ENCODE measurements around the gene ILKAP. TPM values are rescaled to one million over a fixed set of nuclear protein-coding genes. Genes with fewer than 3 reads are reported as not detected.
"Not testable (repeated sequence)": the region's sequence is repeated elsewhere in the genome, so short reads cannot be mapped to it uniquely, and the experiment has no call there.

The ILKAP gene
- total RNA-seq, 2 donors from 2014 or later: 33.6 to 53.6 TPM

DNA sequence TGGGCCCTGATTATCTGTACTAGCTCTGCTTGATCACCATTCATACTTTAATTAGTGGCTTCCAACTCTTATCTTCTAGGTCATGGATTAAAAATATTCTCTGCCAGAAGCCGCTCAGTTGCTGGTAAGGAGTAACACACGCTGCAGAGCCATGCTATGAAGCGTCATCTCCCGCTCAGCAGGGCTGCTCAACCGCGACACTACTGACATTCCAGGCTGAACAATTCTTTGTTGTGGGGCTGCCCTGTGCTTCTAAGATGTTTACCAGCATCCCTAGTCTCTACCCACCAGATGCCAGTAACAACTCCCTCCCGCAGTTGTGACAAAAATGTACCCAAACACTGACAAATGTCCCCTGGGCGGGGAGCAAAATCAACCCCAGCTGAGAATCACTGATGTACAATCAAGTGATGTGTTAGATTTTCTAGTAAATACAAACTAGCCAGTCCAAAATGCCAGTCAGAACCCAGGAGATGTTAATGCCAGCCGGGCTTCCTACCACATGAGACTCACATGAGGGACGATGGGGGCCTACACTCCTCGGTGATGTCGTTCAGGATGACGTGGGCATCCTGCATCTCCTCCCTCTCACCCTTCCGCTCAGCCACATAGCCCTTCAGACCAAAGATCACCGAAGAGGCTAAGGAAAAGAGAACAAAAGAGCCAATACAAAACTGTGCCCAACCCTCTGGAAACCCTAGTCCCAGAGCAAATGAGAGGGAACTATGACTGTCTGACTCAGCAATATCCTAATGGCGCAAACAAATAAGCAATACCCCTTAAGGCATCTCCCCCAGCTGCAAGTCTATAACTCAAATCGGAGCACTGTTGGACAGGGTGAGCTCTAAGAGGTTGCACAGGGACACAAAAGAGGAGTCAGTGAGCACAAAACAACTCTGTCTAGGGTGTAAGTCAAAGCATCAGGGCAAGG, 15.6 kb downstream of the ILKAP start:
- no peaks in the 10 kb centered on the region for H3K9me3 Mint-ChIP-seq
- peaks cover 100% of the 10 kb centered on the region for H3K36me3 Mint-ChIP-seq (ENCODE audit: low read depth)
- H3K27me3 Mint-ChIP-seq: no peaks in the 10 kb centered on the region
- no peak for ATAC-seq (replicated peaks)
- H3K4me3 Mint-ChIP-seq: no peak overlapping the region
- H3K27ac Mint-ChIP-seq: peak overlapping the region; percentile 65
- H3K4me1 Mint-ChIP-seq: no peaks in the 10 kb centered on the region

DNA sequence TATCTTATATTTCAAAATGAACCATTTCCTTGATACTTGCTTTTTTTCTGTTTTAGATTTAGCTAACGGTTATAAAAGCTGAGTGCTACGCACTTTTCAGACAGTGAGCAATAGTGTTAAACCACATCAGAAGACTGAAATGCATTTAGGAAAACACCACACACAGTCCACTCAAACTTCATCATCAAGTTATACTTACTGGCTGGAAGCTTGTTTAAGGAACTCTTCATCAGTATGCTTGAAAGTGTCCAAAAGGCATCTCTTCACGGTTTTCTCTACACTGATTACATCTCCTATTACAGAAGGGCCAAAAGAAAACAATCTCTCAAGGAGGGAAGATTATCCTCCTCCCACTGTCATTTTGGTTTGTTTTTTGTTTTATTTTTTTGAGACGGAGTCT, 19.7 kb downstream of the ILKAP start:
- peak; percentile 71 for ATAC-seq (replicated peaks)
- H3K36me3 Mint-ChIP-seq (ENCODE audit: low read depth): peaks cover 100% of the 10 kb centered on the region
- no peak overlapping the region for H3K4me3 Mint-ChIP-seq

DNA sequence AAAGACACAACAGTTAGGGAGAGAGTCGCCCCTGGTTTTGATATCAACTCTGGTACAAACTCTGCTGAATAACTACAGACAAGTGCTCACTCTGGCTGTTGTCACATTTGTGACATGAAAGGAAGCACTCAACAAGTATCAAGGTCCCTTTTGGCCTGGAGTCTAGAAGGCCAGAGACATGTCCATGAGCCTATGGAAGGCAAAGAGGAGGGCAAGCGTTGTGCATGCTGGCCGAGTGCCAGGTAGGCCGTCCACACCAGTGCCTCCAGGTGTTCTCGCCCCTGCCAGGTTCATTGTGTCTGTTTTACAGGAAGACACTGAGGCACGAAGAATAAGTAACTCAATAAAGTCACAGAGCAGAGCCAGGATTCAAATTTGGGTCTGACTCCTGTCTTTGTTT, 21.1 kb downstream of the ILKAP start:
- H3K27ac Mint-ChIP-seq: no peak overlapping the region
- peaks cover 100% of the 10 kb centered on the region for H3K36me3 Mint-ChIP-seq (ENCODE audit: low read depth)
- H3K4me1 Mint-ChIP-seq: no peaks in the 10 kb centered on the region
- no peaks in the 10 kb centered on the region for H3K27me3 Mint-ChIP-seq
- H3K4me3 Mint-ChIP-seq: no peak overlapping the region
- no peaks in the 10 kb centered on the region for H3K9me3 Mint-ChIP-seq
- ATAC-seq (replicated peaks): no peak

More for the DNA sequence above, 19.7 kb downstream of the ILKAP start:
- H3K9me3 Mint-ChIP-seq: no peaks in the 10 kb centered on the region
- no peaks in the 10 kb centered on the region for H3K27me3 Mint-ChIP-seq
- no peaks in the 10 kb centered on the region for H3K4me1 Mint-ChIP-seq
- peak overlapping the region; percentile 21 for H3K27ac Mint-ChIP-seq

DNA sequence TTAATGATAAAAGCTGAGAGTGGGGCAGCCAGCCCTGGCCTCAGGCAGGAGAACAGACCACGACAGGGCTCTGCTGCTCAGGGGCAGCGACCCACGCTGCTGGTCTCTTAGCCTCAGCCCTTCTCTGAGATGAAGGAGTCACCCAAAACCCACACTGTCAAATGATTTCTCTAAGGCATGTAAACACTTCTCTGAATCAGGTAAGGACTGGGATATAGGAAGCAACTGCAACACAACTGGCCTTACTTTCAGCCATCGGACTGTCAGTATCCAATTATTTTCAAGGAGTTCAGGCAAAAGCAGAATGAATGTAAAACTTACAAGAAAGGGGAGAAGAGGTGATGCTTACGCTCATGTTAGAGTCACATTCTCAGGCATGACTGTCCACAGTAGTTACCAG, 22.9 kb downstream of the ILKAP start:
- no peak overlapping the region for H3K4me3 Mint-ChIP-seq
- H3K4me1 Mint-ChIP-seq: no peaks in the 10 kb centered on the region
- no peak for ATAC-seq (replicated peaks)
- no peaks in the 10 kb centered on the region for H3K27me3 Mint-ChIP-seq
- H3K27ac Mint-ChIP-seq: no peak overlapping the region
- no peaks in the 10 kb centered on the region for H3K9me3 Mint-ChIP-seq
- peaks cover 100% of the 10 kb centered on the region for H3K36me3 Mint-ChIP-seq (ENCODE audit: low read depth)

DNA sequence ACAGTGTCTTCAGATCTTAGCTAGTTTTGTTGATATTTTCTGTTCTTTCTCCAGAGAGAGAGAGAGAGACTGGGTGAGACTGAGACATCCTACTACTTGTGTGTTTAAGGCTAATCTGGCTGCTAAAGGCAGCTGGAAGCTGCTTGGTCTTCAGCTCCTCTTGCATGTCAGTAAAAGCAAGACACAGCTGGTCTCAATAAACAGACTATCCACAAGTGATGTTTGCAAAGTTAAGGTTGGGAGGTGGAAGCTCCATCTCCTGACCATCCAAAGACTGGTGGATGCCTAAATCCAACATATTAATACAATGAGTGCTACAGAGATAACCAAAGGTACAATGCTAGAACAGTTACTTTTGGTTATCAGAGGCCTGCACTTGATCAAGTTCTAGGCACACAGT, 26.9 kb downstream of the ILKAP start:
- ATAC-seq (replicated peaks): no peak
- peaks cover 100% of the 10 kb centered on the region for H3K36me3 Mint-ChIP-seq (ENCODE audit: low read depth)
- H3K9me3 Mint-ChIP-seq: no peaks in the 10 kb centered on the region
- no peak overlapping the region for H3K4me3 Mint-ChIP-seq
- H3K4me1 Mint-ChIP-seq: no peaks in the 10 kb centered on the region
- H3K27me3 Mint-ChIP-seq: no peaks in the 10 kb centered on the region
- peak overlapping the region; percentile 41 for H3K27ac Mint-ChIP-seq

DNA sequence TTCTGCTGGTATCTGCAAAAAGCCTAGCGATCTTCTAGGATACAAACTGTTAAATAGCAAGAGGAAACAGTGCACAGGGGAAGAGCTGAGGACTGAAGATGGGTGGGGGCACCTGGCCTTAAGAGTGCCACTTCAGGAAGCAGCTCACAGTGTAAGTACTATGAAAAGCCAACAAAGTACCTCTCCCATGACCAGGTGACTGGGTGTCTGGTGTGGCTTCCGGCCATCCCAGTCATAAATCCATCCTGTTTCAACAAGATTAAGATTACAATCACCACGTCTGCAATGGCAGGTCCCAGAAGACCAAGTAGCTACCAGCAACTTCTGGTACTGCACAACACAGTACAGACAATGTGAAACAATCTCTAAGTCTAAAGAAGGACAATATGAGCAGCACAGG, 28.8 kb downstream of the ILKAP start:
- Mint-ChIP-seq H3K36me3 (ENCODE audit: low read depth) (peaks cover 100% of the 10 kb centered on the region), H3K27me3 (no peaks in the 10 kb centered on the region), H3K4me3 (no peak overlapping the region), H3K9me3 (no peaks in the 10 kb centered on the region), H3K27ac (no peak overlapping the region), H3K4me1 (no peaks in the 10 kb centered on the region)
- ATAC-seq (replicated peaks): no peak

DNA sequence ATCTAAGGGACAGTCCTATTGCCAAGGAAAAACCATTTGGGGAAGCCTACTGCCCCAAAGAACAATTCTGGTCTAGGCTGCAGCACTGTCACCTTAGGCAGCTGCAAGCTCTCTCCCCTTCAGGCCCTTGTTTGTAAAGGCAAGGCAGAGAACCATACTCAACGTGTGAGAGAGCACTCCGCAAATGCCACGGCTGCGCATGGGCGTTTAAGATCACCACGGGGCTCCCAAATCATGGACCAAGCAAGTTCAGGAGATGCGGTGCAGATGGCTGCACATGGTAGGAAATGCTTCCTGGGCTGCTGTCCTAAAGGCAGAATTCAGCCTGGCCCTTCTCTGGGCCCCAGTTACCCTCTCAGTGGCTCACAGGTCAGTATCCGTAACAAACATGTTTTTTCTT, 29.2 kb downstream of the ILKAP start:
- Mint-ChIP-seq H3K36me3 (ENCODE audit: low read depth) (peaks cover 100% of the 10 kb centered on the region), H3K4me1 (no peaks in the 10 kb centered on the region), H3K9me3 (no peaks in the 10 kb centered on the region), H3K27me3 (no peaks in the 10 kb centered on the region), H3K4me3 (no peak overlapping the region), H3K27ac (no peak overlapping the region)
- no peak for ATAC-seq (replicated peaks)

DNA sequence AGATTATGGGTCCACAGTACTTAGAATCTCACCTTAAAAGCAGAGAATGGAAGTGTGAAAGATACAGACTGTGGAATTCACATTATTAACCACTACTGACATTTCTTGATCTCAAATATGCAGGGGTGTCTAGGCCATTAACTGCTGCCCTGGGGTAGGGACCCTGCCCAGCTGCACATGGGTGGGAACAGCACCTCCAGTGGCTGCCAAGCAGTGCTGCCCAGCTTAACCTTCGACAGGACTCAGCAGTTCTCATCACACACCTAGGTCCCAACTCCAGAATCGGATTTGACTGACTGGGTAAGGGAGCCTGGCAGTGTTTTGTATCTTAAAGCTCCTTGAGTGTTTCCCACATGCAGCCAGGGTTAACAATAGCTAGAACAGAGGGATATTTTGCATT, 29.8 kb downstream of the ILKAP start:
- no peaks in the 10 kb centered on the region for H3K4me1 Mint-ChIP-seq
- H3K36me3 Mint-ChIP-seq (ENCODE audit: low read depth): peaks cover 100% of the 10 kb centered on the region
- H3K9me3 Mint-ChIP-seq: no peaks in the 10 kb centered on the region
- no peak for ATAC-seq (replicated peaks)
- H3K27ac Mint-ChIP-seq: no peak overlapping the region
- no peaks in the 10 kb centered on the region for H3K27me3 Mint-ChIP-seq
- no peak overlapping the region for H3K4me3 Mint-ChIP-seq

DNA sequence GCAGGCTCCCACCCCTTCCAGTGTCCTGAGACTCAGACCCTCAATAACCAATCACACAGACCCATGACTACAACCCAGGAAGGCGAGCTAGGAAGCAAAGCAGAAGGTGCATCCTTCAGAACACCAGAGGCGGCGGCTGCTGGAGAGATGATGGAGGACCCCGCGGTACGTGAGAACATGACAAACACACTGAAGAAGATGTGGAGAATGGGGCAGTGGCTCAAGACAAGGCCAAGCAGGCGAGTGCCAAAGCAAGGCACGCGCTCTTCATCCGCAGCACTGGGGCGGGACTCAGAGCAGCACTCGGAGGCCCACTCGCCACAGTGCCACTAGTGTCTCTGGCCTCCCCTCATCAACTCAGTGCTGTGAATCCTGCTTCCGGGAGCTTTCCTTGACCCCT, 31.1 kb downstream of the ILKAP start:
- Mint-ChIP-seq H3K9me3 (no peaks in the 10 kb centered on the region), H3K27me3 (no peaks in the 10 kb centered on the region), H3K36me3 (ENCODE audit: low read depth) (peaks cover 91% of the 10 kb centered on the region), H3K27ac (peak overlapping the region; percentile 28), H3K4me3 (no peak overlapping the region), H3K4me1 (no peaks in the 10 kb centered on the region)
- no peak for ATAC-seq (replicated peaks)

DNA sequence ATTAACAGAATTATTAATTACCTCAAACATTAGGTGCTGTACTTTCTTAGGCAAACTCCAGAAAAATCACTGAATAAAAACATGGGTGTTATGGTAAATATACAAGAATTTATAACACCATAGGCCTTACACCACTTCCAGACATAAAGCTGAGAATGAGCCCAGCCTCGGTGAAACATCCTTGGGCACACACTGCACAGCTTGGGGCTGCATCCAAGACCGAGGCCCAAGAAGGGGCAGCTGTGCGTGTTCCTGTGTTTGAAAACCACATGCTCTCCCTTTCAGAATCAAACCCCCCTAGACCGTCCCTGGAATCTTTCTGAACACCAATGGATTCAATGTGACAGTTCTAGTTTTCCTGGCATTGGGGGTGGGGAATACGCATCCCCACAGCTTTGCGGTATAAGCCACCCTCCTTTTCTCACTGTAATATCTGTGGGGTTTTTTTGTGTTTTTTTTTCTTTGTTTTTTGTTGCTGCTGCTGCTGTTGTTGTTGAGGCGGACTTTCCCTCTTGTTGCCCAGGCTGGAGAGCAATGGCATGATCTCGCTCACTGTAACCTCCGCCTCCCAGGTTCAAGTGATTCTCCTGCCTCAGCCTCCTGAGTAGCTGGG, 31.8 kb downstream of the ILKAP start:
- Mint-ChIP-seq H3K27me3 (no peaks in the 10 kb centered on the region), H3K36me3 (ENCODE audit: low read depth) (peaks cover 84% of the 10 kb centered on the region), H3K9me3 (no peaks in the 10 kb centered on the region), H3K4me3 (no peak overlapping the region), H3K27ac (no peak overlapping the region), H3K4me1 (no peaks in the 10 kb centered on the region)
- no peak for ATAC-seq (replicated peaks)

DNA sequence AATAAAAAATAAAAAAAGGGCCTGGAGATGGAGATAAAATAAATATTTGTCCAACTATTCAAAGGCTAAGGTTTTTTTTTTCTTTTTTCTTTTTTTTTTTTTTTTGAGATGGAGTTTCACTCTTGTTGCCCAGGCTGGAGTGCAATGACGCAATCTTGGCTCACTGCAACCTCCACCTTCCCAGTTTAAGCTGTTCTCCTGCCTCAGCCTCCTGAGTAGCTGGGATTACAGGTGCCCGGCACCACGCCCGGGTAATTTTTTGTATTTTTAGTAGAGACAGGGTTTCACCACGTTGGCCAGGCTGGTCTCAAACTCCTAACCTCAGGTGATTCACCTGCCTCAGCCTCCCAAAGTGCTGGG, 32.4 kb downstream of the ILKAP start:
- H3K4me1 Mint-ChIP-seq; ATAC-seq (replicated peaks); H3K27ac Mint-ChIP-seq; H3K9me3 Mint-ChIP-seq; H3K4me3 Mint-ChIP-seq; H3K27me3 Mint-ChIP-seq: not testable (repeated sequence)
- peaks cover 78% of the 10 kb centered on the region for H3K36me3 Mint-ChIP-seq (ENCODE audit: low read depth)

DNA sequence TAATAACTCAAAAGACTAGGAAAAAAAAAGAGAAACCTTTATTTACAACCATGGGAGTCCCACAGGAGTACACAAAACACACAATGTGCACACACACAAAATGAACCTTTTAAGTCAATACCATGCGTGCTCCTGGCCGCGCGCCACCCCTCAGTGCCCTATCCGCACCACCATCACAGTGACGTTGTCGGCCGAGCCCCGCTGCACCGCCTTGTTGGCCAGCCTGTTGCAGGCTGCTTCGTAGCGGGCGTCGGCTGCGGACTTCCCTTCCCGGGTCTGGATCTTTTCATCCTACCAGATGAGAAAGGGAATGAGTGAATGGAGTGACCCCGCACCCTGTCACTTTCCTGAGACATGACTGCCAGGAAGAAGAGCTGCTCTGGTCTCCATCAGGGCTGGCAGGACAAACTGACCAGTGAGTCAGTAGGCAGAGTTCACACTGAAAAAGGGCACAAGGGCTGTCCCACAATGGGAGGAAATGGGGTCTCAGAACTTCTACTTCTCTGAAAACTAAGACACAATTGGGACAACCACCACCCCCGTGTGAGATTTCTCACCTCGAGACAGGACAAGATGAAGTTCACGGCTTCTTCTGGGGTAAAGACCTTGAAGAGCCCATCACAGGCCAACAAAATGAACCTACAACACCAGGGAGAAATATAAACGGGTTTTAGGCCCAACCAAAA, 33.0 kb downstream of the ILKAP start:
- Mint-ChIP-seq H3K36me3 (ENCODE audit: low read depth) (peaks cover 72% of the 10 kb centered on the region), H3K27me3 (no peaks in the 10 kb centered on the region), H3K4me1 (no peaks in the 10 kb centered on the region), H3K27ac (no peak overlapping the region), H3K9me3 (no peaks in the 10 kb centered on the region), H3K4me3 (no peak overlapping the region)
- ATAC-seq (replicated peaks): no peak

DNA sequence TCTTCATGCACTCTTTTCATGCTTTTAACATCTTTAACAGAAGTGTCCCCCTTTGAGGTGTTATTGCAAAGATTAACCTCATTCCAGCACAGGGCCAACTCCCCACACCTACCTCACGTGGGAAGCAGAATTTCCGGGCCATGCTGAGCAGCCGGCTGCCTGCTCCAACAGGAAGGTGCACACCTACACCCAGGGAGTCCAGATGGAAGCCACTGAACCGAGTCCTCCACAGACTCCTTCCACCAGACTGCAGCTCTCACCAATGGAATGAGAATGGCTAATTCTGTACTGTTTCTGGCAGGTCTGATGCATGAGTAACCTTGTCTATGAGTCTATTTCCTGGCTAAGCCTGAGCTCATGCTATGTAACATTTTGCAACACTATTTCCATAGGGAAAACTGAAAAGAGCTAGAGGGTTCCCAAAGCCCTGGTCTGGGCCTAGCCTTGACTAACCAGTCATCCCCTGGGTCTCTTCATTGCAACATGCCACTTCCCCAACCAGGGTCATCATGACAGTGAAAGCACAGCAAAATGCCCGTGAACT, 33.7 kb downstream of the ILKAP start:
- peaks cover 65% of the 10 kb centered on the region for H3K36me3 Mint-ChIP-seq (ENCODE audit: low read depth)
- no peak overlapping the region for H3K4me3 Mint-ChIP-seq
- no peak for ATAC-seq (replicated peaks)
- H3K27me3 Mint-ChIP-seq: no peaks in the 10 kb centered on the region
- no peak overlapping the region for H3K27ac Mint-ChIP-seq
- H3K4me1 Mint-ChIP-seq: no peaks in the 10 kb centered on the region
- no peaks in the 10 kb centered on the region for H3K9me3 Mint-ChIP-seq

DNA sequence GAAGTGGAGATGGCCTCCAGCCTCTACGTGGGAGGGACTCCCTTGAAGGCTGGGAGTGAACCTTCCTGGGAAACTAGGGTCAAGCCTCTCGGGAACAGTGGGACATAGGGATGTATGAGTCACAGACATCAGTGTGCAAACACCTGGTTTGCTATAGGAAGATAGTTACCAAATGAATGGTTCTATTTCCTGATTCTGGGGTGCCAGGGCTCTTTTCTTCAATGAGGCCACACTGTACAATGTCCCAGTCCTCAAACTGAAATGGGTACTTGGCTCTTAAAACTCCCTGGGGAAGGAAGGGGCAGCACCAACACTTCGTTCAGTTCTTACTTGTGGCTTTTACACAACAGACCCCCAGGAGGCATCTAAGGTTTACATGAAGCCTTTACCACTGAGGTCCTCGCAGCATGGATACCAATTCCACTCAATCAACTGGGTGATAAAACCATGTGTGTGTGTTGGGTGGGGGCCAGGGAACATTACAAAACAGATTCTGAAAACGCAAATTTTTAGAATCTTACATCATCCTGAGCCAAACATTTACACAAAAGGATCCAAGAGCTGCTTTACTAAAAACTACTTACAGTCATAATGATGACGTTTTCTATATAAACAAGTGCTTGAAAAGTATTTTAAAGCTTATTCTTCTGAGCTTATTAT, 34.3 kb downstream of the ILKAP start:
- Mint-ChIP-seq H3K4me3 (no peak overlapping the region), H3K36me3 (ENCODE audit: low read depth) (peaks cover 59% of the 10 kb centered on the region), H3K4me1 (no peaks in the 10 kb centered on the region), H3K27me3 (no peaks in the 10 kb centered on the region), H3K9me3 (no peaks in the 10 kb centered on the region), H3K27ac (peak overlapping the region; percentile 43)
- no peak for ATAC-seq (replicated peaks)

Measured in activated T-helper 17 cell treated with anti-CD3 and anti-CD28 coated beads, Interleukin-2, amount 50 U/mL, for 72 hours (primary cell).